GM23248 (cell line): ENCODE measurements around the gene SLAMF1.

Experiments
- EZH2 ChIP-seq: fragments of 200-600 bp; sonication (generic); IDR thresholded peaks from 2 replicates; pipeline ENCODE4 v1.6.1; 2018; ENCODE audit warnings: antibody characterized with exemption, mild to moderate bottlenecking; ENCODE audit not compliant: insufficient read depth, poor library complexity, severe bottlenecking
- EZH2phosphoT487 ChIP-seq: fragments of 200-600 bp; sonication (generic); IDR thresholded peaks from 2 replicates; pipeline ENCODE4 v1.6.1; 2018; ENCODE audit warnings: antibody characterized with exemption, moderate library complexity, mild to moderate bottlenecking, low read depth; ENCODE audit not compliant: insufficient read depth

GRCh38 chr1:160647329-160647720 lies 481 bp upstream of the SLAMF1 start:
- no peak for TF ChIP-seq EZH2
- no peak for TF ChIP-seq EZH2phosphoT487
